Transverse colon (tissue), 4 donors: ENCODE measurements around the gene TPM1. TPM values are rescaled to one million over a fixed set of nuclear protein-coding genes. Genes with fewer than 3 reads are reported as not detected.

ENCODE experiments used
- DNase-seq: peaks from one replicate; pipeline ENCODE4 v3.0.0-alpha.2; 2019
- H3K27ac ChIP-seq, 4 donors: fragments of 200-600 bp; sonication (generic); 2 replicates each; pipeline ENCODE4 v1.5.1; 2016 to 2018; ENCODE audit warnings: inconsistent platforms in 4 of 4
- H3K27me3 ChIP-seq: fragments of 200-600 bp; sonication (generic); 2 replicates; pipeline ENCODE4 v1.5.1; 2017; ENCODE audit warnings: inconsistent platforms
- H3K36me3 ChIP-seq, 4 donors: fragments of 200-600 bp; sonication (generic); 2 replicates each; pipeline ENCODE4 v1.5.1; 2017 to 2019; ENCODE audit warnings: inconsistent platforms in 4 of 4
- H3K4me1 ChIP-seq, 4 donors: fragments of 200-600 bp; sonication (generic); 2 replicates each; pipeline ENCODE4 v1.5.1; 2017 to 2020; ENCODE audit warnings: inconsistent platforms in 4 of 4
- H3K4me3 ChIP-seq, 4 donors: fragments of 200-600 bp; sonication (generic); 1 replicate in 1 of 4; 2 replicates in 3 of 4; pipeline versions ENCODE4 v1.5.1 to v1.6.1; 2017 to 2019; ENCODE audit warnings: inconsistent platforms in 4 of 4
- H3K9me3 ChIP-seq, 2 donors: fragments of 200-600 bp; sonication (generic); 2 replicates each; pipeline ENCODE4 v1.5.1; 2017 to 2019; ENCODE audit warnings: inconsistent platforms in 2 of 2
- EP300 ChIP-seq: sonication (generic); formaldehyde crosslinking; IDR thresholded peaks from one replicate; pipeline ENCODE4 v1.6.1; 2017; ENCODE audit warnings: antibody characterized with exemption, low read depth
- POLR2A ChIP-seq: fragments of 450-650 bp; IDR thresholded peaks from one replicate; pipeline ENCODE4 v1.6.1; 2016; ENCODE audit warnings: antibody characterized with exemption, mild to moderate bottlenecking, moderate library complexity
- POLR2AphosphoS5 ChIP-seq, 3 donors: sonication (generic); formaldehyde crosslinking; IDR thresholded peaks; one replicate each; pipeline ENCODE4 v1.6.1; 2016; ENCODE audit warnings: antibody characterized with exemption in 3 of 3
- WGBS, 2 donors: methylation state at CpG; one replicate each; pipeline ENCODE4 v1.1.5; 2018; ENCODE audit warnings: low coverage in 1 of 2; 5-methylcytosine and 5-hydroxymethylcytosine counted together
- in situ Hi-C, 4 donors: fragments of 200-750 bp; cut with MboI; loops; one replicate each; pipeline versions ENCODE4 v1.15.0 to v1.15.1; 2017; ENCODE audit warnings: low sequenced_read_pairs in 3 of 4, low pct_ligation_motif_present in 1 of 4, low pct_unique_long_range_greater_than_20kb in 1 of 4
- intact Hi-C: fragments of 100-400 bp; cut with DNase I; formaldehyde crosslinking; loops from one replicate; pipeline ENCODE4 v1.15.1; 2023; ENCODE audit warnings: low total_unique reads
- total RNA-seq, 4 donors: library from RNA; depleted of rRNA; stranded (reverse); fragments of >200 nt; gene quantifications; one replicate each; pipeline ENCODE4 v1.1.0, GENCODE V29; 2016
- TF ChIP-seq, protein P1 (sequence below), 5 experiments: fragments of 200-600 bp in 3 of 5; fragments of 450-650 bp in 2 of 5; sonication (generic) in 3 of 5; IDR thresholded peaks; 1 replicate in 2 of 5; 2 replicates in 3 of 5; pipeline ENCODE4 v1.5.1; 2016 to 2017; ENCODE audit warnings: antibody characterized with exemption in 5 of 5, inconsistent platforms in 3 of 5, mild to moderate bottlenecking in 2 of 5, moderate library complexity in 1 of 5

The TPM1 gene
- total RNA-seq, 4 donors from 2014 or later: 775 to 2,480 (median 1,140) TPM

- no peaks in the 10 kb centered on the region for H3K27me3 ChIP-seq
- DNase-seq: no peak
- peaks cover 6 to 43% (median 8%) of the 10 kb centered on the region in 4 donors for H3K4me1 ChIP-seq
- WGBS, 2 donors: 56 to 58% methylated on average over 3 to 4 of the region's 4 CpGs
- in situ Hi-C loops (no loop called here), intact Hi-C loops (no loop called here)
- peaks cover 0 to 94% (median 46%) of the 10 kb centered on the region in 4 donors for H3K36me3 ChIP-seq
- peak overlapping the region in 3 of 4 donors; percentile 37 to 98 (median 96) for H3K27ac ChIP-seq
- no peaks in the 10 kb centered on the region for H3K9me3 ChIP-seq
- TF ChIP-seq POLR2AphosphoS5 (IDR thresholded peaks at IDR 0.05): no peak
- TF ChIP-seq, protein P1, sequence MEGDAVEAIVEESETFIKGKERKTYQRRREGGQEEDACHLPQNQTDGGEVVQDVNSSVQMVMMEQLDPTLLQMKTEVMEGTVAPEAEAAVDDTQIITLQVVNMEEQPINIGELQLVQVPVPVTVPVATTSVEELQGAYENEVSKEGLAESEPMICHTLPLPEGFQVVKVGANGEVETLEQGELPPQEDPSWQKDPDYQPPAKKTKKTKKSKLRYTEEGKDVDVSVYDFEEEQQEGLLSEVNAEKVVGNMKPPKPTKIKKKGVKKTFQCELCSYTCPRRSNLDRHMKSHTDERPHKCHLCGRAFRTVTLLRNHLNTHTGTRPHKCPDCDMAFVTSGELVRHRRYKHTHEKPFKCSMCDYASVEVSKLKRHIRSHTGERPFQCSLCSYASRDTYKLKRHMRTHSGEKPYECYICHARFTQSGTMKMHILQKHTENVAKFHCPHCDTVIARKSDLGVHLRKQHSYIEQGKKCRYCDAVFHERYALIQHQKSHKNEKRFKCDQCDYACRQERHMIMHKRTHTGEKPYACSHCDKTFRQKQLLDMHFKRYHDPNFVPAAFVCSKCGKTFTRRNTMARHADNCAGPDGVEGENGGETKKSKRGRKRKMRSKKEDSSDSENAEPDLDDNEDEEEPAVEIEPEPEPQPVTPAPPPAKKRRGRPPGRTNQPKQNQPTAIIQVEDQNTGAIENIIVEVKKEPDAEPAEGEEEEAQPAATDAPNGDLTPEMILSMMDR (IDR thresholded peaks at IDR 0.05): no peak
- TF ChIP-seq POLR2A: no peak
- no peak for TF ChIP-seq EP300
- no peak overlapping the region for H3K4me3 ChIP-seq
Measured at GRCh38 chr15:63061975-63062374, 19.4 kb downstream of the TPM1 start.

- H3K4me1 ChIP-seq: peaks cover 6 to 45% (median 8%) of the 10 kb centered on the region in 4 donors
- peak overlapping the region in 2 of 4 donors; percentile 51 to 96 for H3K27ac ChIP-seq
- H3K27me3 ChIP-seq: no peaks in the 10 kb centered on the region
- peaks cover 0 to 94% (median 47%) of the 10 kb centered on the region in 4 donors for H3K36me3 ChIP-seq
- DNase-seq: no peak
- 78 to 84% methylated on average over 2 of the region's 2 CpGs for WGBS, 2 donors
- H3K9me3 ChIP-seq: no peaks in the 10 kb centered on the region
- in situ Hi-C loops (no loop called here), intact Hi-C loops (no loop called here)
- H3K4me3 ChIP-seq: no peak overlapping the region
- TF ChIP-seq EP300: no peak
- TF ChIP-seq, protein P1 (IDR thresholded peaks at IDR 0.05): no peak
- TF ChIP-seq POLR2A: no peak
- no peak for TF ChIP-seq POLR2AphosphoS5 (IDR thresholded peaks at IDR 0.05)
Measured at GRCh38 chr15:63063164-63063756, 20.7 kb downstream of the TPM1 start.

DNA sequence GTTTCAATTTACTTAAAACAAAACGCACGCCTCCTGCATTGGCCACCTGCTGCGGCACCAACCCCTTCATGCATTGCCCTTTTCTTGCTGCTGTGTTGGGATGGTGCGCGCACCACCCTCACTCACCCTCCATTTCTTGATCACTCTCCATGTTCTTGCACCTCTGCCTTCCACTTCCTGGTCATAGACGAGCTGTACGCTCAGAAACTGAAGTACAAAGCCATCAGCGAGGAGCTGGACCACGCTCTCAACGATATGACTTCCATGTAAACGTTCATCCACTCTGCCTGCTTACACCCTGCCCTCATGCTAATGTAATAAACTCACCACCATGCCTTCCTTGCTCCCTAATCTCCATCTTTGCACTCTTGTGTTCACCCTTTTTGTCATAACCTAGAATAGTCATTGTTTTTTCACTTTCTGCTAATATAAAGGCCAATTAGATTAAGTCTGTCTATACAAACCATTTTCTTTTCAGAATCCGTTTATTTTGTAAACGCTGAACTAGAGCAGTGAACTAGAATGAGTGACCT lies 21.4 kb downstream of the TPM1 start:
- H3K36me3 ChIP-seq: peaks cover 0 to 91% (median 43%) of the 10 kb centered on the region in 4 donors
- intact Hi-C loops (no loop called here), in situ Hi-C loops (no loop called here)
- peaks cover 6 to 44% (median 8%) of the 10 kb centered on the region in 4 donors for H3K4me1 ChIP-seq
- no peaks in the 10 kb centered on the region for H3K27me3 ChIP-seq
- H3K4me3 ChIP-seq: no peak overlapping the region
- peak overlapping the region; percentile 10 to 96 (median 47) for H3K27ac ChIP-seq
- no peaks in the 10 kb centered on the region for H3K9me3 ChIP-seq
- TF ChIP-seq, protein P1 (IDR thresholded peaks at IDR 0.05): no peak
- TF ChIP-seq POLR2A: no peak
- TF ChIP-seq EP300: no peak
- no peak for TF ChIP-seq POLR2AphosphoS5 (IDR thresholded peaks at IDR 0.05)
- DNase-seq: no peak
- 80 to 85% methylated on average over 13 of the region's 13 CpGs for WGBS, 2 donors

- no peak for DNase-seq
- Histone ChIP-seq H3K4me1 (peaks cover 0 to 28% (median 4%) of the 10 kb centered on the region in 4 donors), H3K27me3 (no peaks in the 10 kb centered on the region), H3K27ac (peak overlapping the region; percentile 10 to 96 (median 55)), H3K36me3 (peaks cover 0 to 81% (median 36%) of the 10 kb centered on the region in 4 donors), H3K4me3 (no peak overlapping the region), H3K9me3 (no peaks in the 10 kb centered on the region)
- intact Hi-C loops (no loop called here), in situ Hi-C loops (no loop called here)
- TF ChIP-seq POLR2AphosphoS5 (IDR thresholded peaks at IDR 0.05) (no peak), EP300 (no peak), POLR2A (no peak)
- TF ChIP-seq, protein P1 (IDR thresholded peaks at IDR 0.05): no peak
- 58 to 75% methylated on average over 3 to 8 of the region's 8 CpGs for WGBS, 2 donors
Measured at GRCh38 chr15:63065262-63066221, 23.0 kb downstream of the TPM1 start.
